ENCODE measurements around the gene C6orf15. TPM values are rescaled to one million over a fixed set of nuclear protein-coding genes. Genes with fewer than 3 reads are reported as not detected.

The C6orf15 gene
- total RNA-seq, 1 experiment from 2014 or later, result not detected

DNA sequence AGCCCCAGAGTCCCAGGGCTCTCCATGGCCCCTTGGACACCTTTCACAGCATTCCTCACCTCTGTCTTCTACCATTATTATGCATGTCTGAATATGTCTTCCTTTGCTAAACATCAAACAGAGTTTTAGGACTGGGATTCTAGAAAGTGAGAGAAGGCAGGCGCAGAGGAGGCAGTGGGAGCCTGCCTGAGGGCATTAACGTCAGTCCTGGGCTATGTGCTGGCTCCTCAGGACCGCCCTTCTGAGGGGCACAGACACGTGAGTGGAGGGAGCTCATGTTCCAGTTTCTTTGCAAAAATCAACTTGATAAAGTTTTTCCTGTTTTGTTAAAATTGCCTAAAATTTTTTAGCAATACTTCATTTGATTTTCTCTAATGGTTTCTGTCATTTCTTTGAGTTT, 38.0 kb downstream of the C6orf15 start:
- ChIA-PET POLR2A (no interaction called here), CTCF (interaction anchor here (0.9 to 3.5 kb wide), 3 partner anchors 13 to 159 kb away, joined by 3 to 18 read pairs (median 7); no protein-coding TSS in a partner anchor)
- H3K36me3 Mint-ChIP-seq, result no peaks in the 10 kb centered on the region
- TF ChIP-seq SMAD3 (CRISPR knock-in tag; IDR thresholded peaks at IDR 0.05; ENCODE audit: borderline replicate concordance) (no peak), JAZF1 (CRISPR knock-in tag; IDR thresholded peaks at IDR 0.05) (no peak)
- TF ChIP-seq, protein P1, sequence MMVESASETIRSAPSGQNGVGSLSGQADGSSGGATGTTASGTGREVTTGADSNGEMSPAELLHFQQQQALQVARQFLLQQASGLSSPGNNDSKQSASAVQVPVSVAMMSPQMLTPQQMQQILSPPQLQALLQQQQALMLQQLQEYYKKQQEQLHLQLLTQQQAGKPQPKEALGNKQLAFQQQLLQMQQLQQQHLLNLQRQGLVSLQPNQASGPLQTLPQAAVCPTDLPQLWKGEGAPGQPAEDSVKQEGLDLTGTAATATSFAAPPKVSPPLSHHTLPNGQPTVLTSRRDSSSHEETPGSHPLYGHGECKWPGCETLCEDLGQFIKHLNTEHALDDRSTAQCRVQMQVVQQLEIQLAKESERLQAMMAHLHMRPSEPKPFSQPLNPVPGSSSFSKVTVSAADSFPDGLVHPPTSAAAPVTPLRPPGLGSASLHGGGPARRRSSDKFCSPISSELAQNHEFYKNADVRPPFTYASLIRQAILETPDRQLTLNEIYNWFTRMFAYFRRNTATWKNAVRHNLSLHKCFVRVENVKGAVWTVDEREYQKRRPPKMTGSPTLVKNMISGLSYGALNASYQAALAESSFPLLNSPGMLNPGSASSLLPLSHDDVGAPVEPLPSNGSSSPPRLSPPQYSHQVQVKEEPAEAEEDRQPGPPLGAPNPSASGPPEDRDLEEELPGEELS (CRISPR knock-in tag; IDR thresholded peaks at IDR 0.05), result no peak
- TF ChIP-seq, protein P2, sequence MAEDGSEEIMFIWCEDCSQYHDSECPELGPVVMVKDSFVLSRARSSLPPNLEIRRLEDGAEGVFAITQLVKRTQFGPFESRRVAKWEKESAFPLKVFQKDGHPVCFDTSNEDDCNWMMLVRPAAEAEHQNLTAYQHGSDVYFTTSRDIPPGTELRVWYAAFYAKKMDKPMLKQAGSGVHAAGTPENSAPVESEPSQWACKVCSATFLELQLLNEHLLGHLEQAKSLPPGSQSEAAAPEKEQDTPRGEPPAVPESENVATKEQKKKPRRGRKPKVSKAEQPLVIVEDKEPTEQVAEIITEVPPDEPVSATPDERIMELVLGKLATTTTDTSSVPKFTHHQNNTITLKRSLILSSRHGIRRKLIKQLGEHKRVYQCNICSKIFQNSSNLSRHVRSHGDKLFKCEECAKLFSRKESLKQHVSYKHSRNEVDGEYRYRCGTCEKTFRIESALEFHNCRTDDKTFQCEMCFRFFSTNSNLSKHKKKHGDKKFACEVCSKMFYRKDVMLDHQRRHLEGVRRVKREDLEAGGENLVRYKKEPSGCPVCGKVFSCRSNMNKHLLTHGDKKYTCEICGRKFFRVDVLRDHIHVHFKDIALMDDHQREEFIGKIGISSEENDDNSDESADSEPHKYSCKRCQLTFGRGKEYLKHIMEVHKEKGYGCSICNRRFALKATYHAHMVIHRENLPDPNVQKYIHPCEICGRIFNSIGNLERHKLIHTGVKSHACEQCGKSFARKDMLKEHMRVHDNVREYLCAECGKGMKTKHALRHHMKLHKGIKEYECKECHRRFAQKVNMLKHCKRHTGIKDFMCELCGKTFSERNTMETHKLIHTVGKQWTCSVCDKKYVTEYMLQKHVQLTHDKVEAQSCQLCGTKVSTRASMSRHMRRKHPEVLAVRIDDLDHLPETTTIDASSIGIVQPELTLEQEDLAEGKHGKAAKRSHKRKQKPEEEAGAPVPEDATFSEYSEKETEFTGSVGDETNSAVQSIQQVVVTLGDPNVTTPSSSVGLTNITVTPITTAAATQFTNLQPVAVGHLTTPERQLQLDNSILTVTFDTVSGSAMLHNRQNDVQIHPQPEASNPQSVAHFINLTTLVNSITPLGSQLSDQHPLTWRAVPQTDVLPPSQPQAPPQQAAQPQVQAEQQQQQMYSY (CRISPR knock-in tag; IDR thresholded peaks at IDR 0.05), result no peak
- H3K4me1 Mint-ChIP-seq, result peaks cover 30% of the 10 kb centered on the region
- ATAC-seq (no peak), DNase-seq (ENCODE audit: low spot score) (no peak)
- no peak overlapping the region for H3K27ac Mint-ChIP-seq
- H3K4me3 Mint-ChIP-seq, result no peak overlapping the region
- no peaks in the 10 kb centered on the region for H3K9me3 Mint-ChIP-seq
- H3K27me3 Mint-ChIP-seq (ENCODE audit: low read depth), result no peaks in the 10 kb centered on the region

GRCh38 chr6:31070711-31071197, 41.6 kb downstream of the C6orf15 start:
- H3K27ac Mint-ChIP-seq, result peak overlapping the region; percentile 92
- ChIA-PET CTCF (interaction anchor here (0.6 to 4.9 kb wide), 50 partner anchors 9 to 392 kb away, joined by 3 to 124 read pairs (median 5); partner anchors contain the start of genes GTF2H4, MUC21, MUCL3 and SFTA2), POLR2A (interaction anchor here (0.6 to 1.6 kb wide), 4 partner anchors 9 to 163 kb away, joined by 3 to 10 read pairs (median 5); partner anchors contain the start of gene GTF2H4)
- DNase-seq (ENCODE audit: low spot score) (peak; percentile 49), ATAC-seq (peak; percentile 95)
- no peaks in the 10 kb centered on the region for H3K9me3 Mint-ChIP-seq
- H3K4me3 Mint-ChIP-seq, result peak overlapping the region; percentile 22
- H3K4me1 Mint-ChIP-seq, result peaks cover 32% of the 10 kb centered on the region
- H3K27me3 Mint-ChIP-seq (ENCODE audit: low read depth), result no peaks in the 10 kb centered on the region
- TF ChIP-seq TEAD1 (CRISPR knock-in tag; IDR thresholded peaks at IDR 0.05), result peak; percentile 60; the same call in 1 of the 2 replicates
- TF ChIP-seq, protein P3, sequence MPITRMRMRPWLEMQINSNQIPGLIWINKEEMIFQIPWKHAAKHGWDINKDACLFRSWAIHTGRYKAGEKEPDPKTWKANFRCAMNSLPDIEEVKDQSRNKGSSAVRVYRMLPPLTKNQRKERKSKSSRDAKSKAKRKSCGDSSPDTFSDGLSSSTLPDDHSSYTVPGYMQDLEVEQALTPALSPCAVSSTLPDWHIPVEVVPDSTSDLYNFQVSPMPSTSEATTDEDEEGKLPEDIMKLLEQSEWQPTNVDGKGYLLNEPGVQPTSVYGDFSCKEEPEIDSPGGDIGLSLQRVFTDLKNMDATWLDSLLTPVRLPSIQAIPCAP (CRISPR knock-in tag; IDR thresholded peaks at IDR 0.05), result no peak
- peak; percentile 3; the same call in 1 of the 2 replicates for TF ChIP-seq SP1 (CRISPR knock-in tag; conservative IDR thresholded peaks at IDR 0.05)
- TF ChIP-seq, protein P4, sequence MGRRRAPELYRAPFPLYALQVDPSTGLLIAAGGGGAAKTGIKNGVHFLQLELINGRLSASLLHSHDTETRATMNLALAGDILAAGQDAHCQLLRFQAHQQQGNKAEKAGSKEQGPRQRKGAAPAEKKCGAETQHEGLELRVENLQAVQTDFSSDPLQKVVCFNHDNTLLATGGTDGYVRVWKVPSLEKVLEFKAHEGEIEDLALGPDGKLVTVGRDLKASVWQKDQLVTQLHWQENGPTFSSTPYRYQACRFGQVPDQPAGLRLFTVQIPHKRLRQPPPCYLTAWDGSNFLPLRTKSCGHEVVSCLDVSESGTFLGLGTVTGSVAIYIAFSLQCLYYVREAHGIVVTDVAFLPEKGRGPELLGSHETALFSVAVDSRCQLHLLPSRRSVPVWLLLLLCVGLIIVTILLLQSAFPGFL (CRISPR knock-in tag; IDR thresholded peaks at IDR 0.05; ENCODE audit: borderline replicate concordance), result no peak
- no peak for TF ChIP-seq ZNF396 (CRISPR knock-in tag; IDR thresholded peaks at IDR 0.05; ENCODE audit: borderline replicate concordance)
- no peaks in the 10 kb centered on the region for H3K36me3 Mint-ChIP-seq

GRCh38 chr6:31068669-31069340, 43.6 kb downstream of the C6orf15 start:
- ChIA-PET POLR2A (no interaction called here), CTCF (interaction anchor here (1.0 to 4.9 kb wide), 14 partner anchors 11 to 390 kb away, joined by 3 to 124 read pairs (median 6); partner anchors contain the start of genes MUCL3 and VARS2)
- peak; percentile 62 for ATAC-seq
- H3K27me3 Mint-ChIP-seq (ENCODE audit: low read depth), result no peaks in the 10 kb centered on the region
- H3K36me3 Mint-ChIP-seq, result no peaks in the 10 kb centered on the region
- DNase-seq (ENCODE audit: low spot score), result peak; percentile 84
- no peak for TF ChIP-seq SOX15 (CRISPR knock-in tag; IDR thresholded peaks at IDR 0.05)
- TF ChIP-seq, protein P1 (CRISPR knock-in tag; IDR thresholded peaks at IDR 0.05), result no peak
- no peak for TF ChIP-seq NFATC4 (CRISPR knock-in tag; IDR thresholded peaks at IDR 0.05)
- TF ChIP-seq, protein P5, sequence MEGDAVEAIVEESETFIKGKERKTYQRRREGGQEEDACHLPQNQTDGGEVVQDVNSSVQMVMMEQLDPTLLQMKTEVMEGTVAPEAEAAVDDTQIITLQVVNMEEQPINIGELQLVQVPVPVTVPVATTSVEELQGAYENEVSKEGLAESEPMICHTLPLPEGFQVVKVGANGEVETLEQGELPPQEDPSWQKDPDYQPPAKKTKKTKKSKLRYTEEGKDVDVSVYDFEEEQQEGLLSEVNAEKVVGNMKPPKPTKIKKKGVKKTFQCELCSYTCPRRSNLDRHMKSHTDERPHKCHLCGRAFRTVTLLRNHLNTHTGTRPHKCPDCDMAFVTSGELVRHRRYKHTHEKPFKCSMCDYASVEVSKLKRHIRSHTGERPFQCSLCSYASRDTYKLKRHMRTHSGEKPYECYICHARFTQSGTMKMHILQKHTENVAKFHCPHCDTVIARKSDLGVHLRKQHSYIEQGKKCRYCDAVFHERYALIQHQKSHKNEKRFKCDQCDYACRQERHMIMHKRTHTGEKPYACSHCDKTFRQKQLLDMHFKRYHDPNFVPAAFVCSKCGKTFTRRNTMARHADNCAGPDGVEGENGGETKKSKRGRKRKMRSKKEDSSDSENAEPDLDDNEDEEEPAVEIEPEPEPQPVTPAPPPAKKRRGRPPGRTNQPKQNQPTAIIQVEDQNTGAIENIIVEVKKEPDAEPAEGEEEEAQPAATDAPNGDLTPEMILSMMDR (IDR thresholded peaks at IDR 0.05), result peak; percentile 90
- no peak for TF ChIP-seq TEAD4 (CRISPR knock-in tag; IDR thresholded peaks at IDR 0.05)
- TF ChIP-seq GABPB1 (CRISPR knock-in tag; IDR thresholded peaks at IDR 0.05), result peak; percentile 49; the same call in 1 of the 2 replicates
- peaks cover 25% of the 10 kb centered on the region for H3K4me1 Mint-ChIP-seq
- H3K9me3 Mint-ChIP-seq, result no peaks in the 10 kb centered on the region
- 0 out of 2 replicates have a peak overlapping the region, but pooled peaks have one; percentile 42 for H3K27ac Mint-ChIP-seq
- H3K4me3 Mint-ChIP-seq, result no peak overlapping the region

Measured in WTC11 (cell line).